Placental pericyte (primary cell): ENCODE data around the gene CSH1. TPM values are rescaled to one million over a fixed set of nuclear protein-coding genes. Genes with fewer than 3 reads are reported as not detected.

Experiments used
- small RNA-seq: library from RNA; depleted of rRNA; stranded (forward); fragments of <200 nt; gene quantifications from one replicate; pipeline ENCODE3, GENCODE V24; 2012; ENCODE audit warnings: low replicate concordance
- total RNA-seq: library from RNA; depleted of rRNA; stranded (reverse); fragments of >200 nt; gene quantifications from 2 replicates; pipeline ENCODE4 v1.2.3, GENCODE V29; 2012

CSH1 gene
- not detected in 2 replicates for total RNA-seq

DNA sequence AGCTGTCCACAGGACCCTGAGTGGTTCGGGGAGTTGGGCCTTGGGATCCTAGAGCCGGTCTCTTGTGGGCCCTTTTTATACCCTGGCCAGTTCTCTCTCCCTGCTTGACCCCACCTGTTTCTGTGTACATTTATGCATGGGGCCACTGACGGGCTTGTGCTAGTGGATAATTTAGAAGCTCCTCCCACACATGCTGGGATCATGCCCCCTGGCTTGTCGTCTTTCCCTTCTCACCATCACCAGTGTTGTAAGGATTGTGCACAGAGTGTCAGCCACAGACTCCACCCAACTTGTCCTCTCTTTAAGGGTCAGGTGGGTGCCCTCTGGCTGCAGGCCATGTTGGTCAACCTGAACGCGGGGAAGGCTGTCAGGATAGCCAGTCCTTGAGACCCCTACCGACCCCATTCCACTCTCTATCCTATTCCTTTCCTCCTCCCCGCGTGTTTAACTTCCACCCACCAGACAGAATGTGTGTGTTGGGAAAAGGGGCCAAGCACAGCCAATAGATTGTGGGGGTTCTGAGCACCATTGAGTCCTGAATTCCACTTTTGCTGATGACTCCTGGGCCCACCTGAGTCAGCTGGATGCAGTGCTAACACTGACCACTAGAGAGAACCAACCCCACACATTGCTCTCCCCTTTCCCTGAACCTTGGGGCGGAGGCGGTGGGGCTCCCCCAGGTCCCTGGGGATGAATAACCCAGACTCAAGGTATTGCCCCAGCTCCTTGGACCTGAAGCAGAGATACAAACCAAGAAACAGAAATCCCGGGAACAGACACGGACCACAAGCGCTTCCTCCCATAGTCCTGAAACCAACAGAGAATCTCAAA, at the start of gene CSH1:
Gene CSH1, minus strand, starts transcription at position 51 of the 831 bp plus-strand sequence. CDS start 63 bp downstream, outside the sequence.

GRCh38 chr17:63931981-63932561, 35.7 kb upstream of the CSH1 start, which contains the start of gene CD79B:
Gene CD79B, minus strand, starts transcription at chr17:63932331. Its CDS starts 70 bp downstream, at chr17:63932261.

GRCh38 chr17:63918789-63919305, 22.5 kb upstream of the CSH1 start, which contains the start of gene GH1:
Gene GH1, minus strand, starts transcription at chr17:63918839. Its CDS starts 63 bp downstream, at chr17:63918776.

GRCh38 chr17:63911041-63911635, 14.8 kb upstream of the CSH1 start, which contains the start of gene CSHL1:
Gene CSHL1, minus strand, starts transcription at chr17:63911258. Its CDS starts 62 bp downstream, at chr17:63911196.

DNA sequence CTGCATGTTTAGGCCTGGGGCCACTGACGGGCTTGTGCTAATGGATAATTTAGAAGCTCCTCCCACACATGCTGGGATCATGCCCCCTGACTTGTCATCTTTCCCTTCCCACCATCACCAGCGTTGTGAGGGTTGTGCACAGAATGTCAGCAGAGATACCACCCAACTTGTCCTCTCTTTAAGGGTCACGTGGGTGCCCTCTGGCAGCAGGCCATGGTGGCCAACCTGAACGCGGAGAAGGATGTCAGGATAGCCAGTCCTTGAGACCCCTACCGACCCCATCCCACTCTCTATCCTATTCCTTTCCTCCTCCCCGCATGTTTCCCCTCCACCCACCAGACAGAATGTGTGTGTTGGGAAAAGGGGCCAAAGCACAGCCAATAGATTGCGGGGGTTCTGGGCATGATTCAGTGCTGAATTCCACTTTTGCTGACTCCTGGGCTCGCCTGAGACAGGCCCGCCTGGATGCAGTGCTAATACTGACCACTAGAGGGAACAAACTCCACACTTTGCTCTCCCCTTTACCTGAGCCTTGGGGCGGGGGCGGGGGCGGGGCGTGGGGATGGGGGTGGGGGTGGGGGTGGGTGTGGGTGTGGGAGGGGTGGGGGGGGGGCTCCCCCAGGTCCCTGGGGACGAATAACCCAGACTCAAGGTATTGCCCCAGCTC, 14.3 kb downstream of the CSH1 start, which contains the start of gene GH2:
Gene GH2, minus strand, starts transcription at position 10 of the 667 bp plus-strand sequence. CDS start 143 bp downstream, outside the sequence.

DNA sequence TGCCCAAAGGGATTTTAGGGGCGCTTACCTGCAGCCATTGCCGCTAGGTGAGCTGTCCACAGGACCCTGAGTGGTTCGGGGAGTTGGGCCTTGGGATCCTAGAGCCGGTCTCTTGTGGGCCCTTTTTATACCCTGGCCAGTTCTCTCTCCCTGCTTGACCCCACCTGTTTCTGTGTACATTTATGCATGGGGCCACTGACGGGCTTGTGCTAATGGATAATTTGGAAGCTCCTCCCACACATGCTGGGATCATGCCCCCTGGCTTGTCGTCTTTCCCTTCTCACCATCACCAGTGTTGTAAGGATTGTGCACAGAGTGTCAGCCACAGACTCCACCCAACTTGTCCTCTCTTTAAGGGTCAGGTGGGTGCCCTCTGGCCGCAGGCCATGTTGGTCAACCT, 22.8 kb downstream of the CSH1 start, which contains the start of gene CSH2:
Gene CSH2, minus strand, starts transcription at position 101 of the 400 bp plus-strand sequence. Its CDS starts 63 bp downstream, at position 38.

Small RNA genes within 50 kb of the gene (small RNA-seq; reads per million reads assigned to genes)
- gene AC040958.1, result not detected
- gene AC127029.1, result not detected
- not detected for gene GH1

Other genes with a start within 250 kb of the CSH1 start
- gene LIMD2, start 196.4 kb downstream of the CSH1 start, total RNA-seq, result 9.9 and 16.6 TPM in 2 replicates
- 19.3 and 35.8 TPM in 2 replicates for gene STRADA, start 154.8 kb downstream of the CSH1 start, total RNA-seq
- 64.7 and 105 TPM in 2 replicates for gene CCDC47, start 123.0 kb downstream of the CSH1 start, total RNA-seq
- 71.2 and 81.4 TPM in 2 replicates for gene DDX42, start 122.4 kb downstream of the CSH1 start, total RNA-seq
- 41.9 and 47.3 TPM in 2 replicates for gene PSMC5, start 69.1 kb downstream of the CSH1 start, total RNA-seq
- 38.5 and 71.2 TPM in 2 replicates for gene FTSJ3, start 68.9 kb downstream of the CSH1 start, total RNA-seq
- 70.2 and 88.3 TPM in 2 replicates for gene SMARCD2, start 53.9 kb downstream of the CSH1 start, total RNA-seq
- 0.14 TPM in 1 of 2 replicates, not detected in the other for gene CSH2, start 22.9 kb downstream of the CSH1 start, total RNA-seq
- gene GH2, start 14.6 kb downstream of the CSH1 start, total RNA-seq, result not detected in 2 replicates
- not detected in 2 replicates for gene CSHL1, start 14.7 kb upstream of the CSH1 start, total RNA-seq
- not detected in 2 replicates for gene GH1, start 22.3 kb upstream of the CSH1 start, total RNA-seq
- gene CD79B, start 35.8 kb upstream of the CSH1 start, total RNA-seq, result not detected in 2 replicates
- under 0.01 TPM in 1 of 2 replicates, not detected in the other for gene SCN4A, start 76.3 kb upstream of the CSH1 start, total RNA-seq
- gene PRR29, start 101.8 kb upstream of the CSH1 start, total RNA-seq, result 0.14 and 0.44 TPM in 2 replicates
- 2.4 and 2.7 TPM in 2 replicates for gene ICAM2, start 124.1 kb upstream of the CSH1 start, total RNA-seq
- gene ERN1, start 233.6 kb upstream of the CSH1 start, total RNA-seq, result 19.3 and 65.4 TPM in 2 replicates